K562 (cell line): ENCODE measurements around the gene CSH1. TPM values are rescaled to one million over a fixed set of nuclear protein-coding genes. Genes with fewer than 3 reads are reported as not detected.
"Not testable (repeated sequence)": the region's sequence is repeated elsewhere in the genome, so short reads cannot be mapped to it uniquely, and the experiment has no call there.

ENCODE experiments used
- ATAC-seq: fragments of 200-7000 bp; cut with Tn5 transposase; 3 replicates; pipeline ENCODE4 v1.9.1; 2020; ENCODE audit warnings: moderate library complexity
- BruUV-seq: library from RNA; stranded (reverse); fragments of 400-500 nt; replicated peaks from 2 replicates; lab custom pipeline; 2021; lab: Mats Ljungman, UMichigan
- CTCF ChIA-PET: fragments of 300-600 bp; formaldehyde crosslinking; extraction: SDS; loops from one replicate; lab custom pipeline; 2021; ENCODE audit warnings: low intra/inter-chr PET ratio; lab: Yijun Ruan, JAX
- POLR2A ChIA-PET: fragments of 300-600, 350-650 bp; sonication (Branson Sonifier 250); formaldehyde crosslinking; extraction: SDS; loops from one replicate; lab custom pipeline; 2021; ENCODE audit warnings: antibody characterized with exemption, inconsistent platforms; lab: Yijun Ruan, JAX
- DNase-seq, 4 experiments: peaks; one replicate each; pipeline versions ENCODE4 v3.0.0 to v3.0.0-alpha.2; 2011 to 2018; ENCODE audit warnings: low spot score in 3 of 4, mixed read lengths in 3 of 4; ENCODE audit errors: extremely low read depth in 1 of 4
- FAIRE-seq: peaks from 2 replicates; lab custom pipeline; 2011; peaks lifted over from hg19 to GRCh38; lab: Jason Lieb, UNC
- H2AFZ ChIP-seq: 2 replicates; pipeline ENCODE4 v1.6.0; 2011; ENCODE audit warnings: low read depth, low read length, control low read depth, inconsistent platforms
- H3K27ac ChIP-seq: fragments of 200-600 bp; 3 replicates; pipeline ENCODE4 v1.8.0; 2011; ENCODE audit warnings: low read depth, mild to moderate bottlenecking, control low read depth, inconsistent platforms, low read length, moderate library complexity, mixed read lengths; ENCODE audit errors: extremely low read depth
- H3K27me3 ChIP-seq, 2 experiments: fragments of 300-600 bp in 1 of 2; 2 replicates in 1 of 2; 3 replicates in 1 of 2; pipeline versions ENCODE4 v1.6.0 to v1.8.0; 2011; ENCODE audit warnings: inconsistent platforms in 2 of 2, low read length in 2 of 2, mild to moderate bottlenecking in 1 of 2, mixed read lengths in 1 of 2, moderate library complexity in 1 of 2; ENCODE audit not compliant: control insufficient read depth in 2 of 2, insufficient read depth in 2 of 2
- H3K36me3 ChIP-seq: fragments of 300-600 bp; 3 replicates; pipeline ENCODE4 v1.8.0; 2011; ENCODE audit warnings: mild to moderate bottlenecking, low read length, inconsistent platforms; ENCODE audit not compliant: control insufficient read depth, insufficient read depth
- H3K4me1 ChIP-seq, 2 experiments: fragments of 200-600 bp in 1 of 2; replicated peaks in 1 of 2; 2 replicates in 1 of 2; 3 replicates in 1 of 2; pipeline versions ENCODE4 v1.5.1 to v1.8.0; 2011; ENCODE audit warnings: inconsistent platforms in 2 of 2, low read length in 2 of 2, mild to moderate bottlenecking in 1 of 2, mixed read lengths in 1 of 2, moderate library complexity in 1 of 2; ENCODE audit not compliant: control insufficient read depth in 2 of 2, insufficient read depth in 2 of 2
- H3K4me2 ChIP-seq: 2 replicates; pipeline ENCODE4 v1.6.1; 2011; ENCODE audit warnings: low read length, control low read depth, inconsistent platforms, mixed read lengths; ENCODE audit not compliant: insufficient read depth
- H3K4me3 ChIP-seq: fragments of 200-600 bp; sonication (generic), shearing (Covaris generic); 2 replicates; pipeline ENCODE4 v1.5.1; 2016; ENCODE audit warnings: control low read depth, inconsistent platforms
- H3K79me2 ChIP-seq: fragments of 200-600 bp; 3 replicates; pipeline ENCODE4 v1.8.0; 2011; ENCODE audit warnings: low read length, inconsistent platforms; ENCODE audit not compliant: control insufficient read depth, insufficient read depth
- H3K9ac ChIP-seq, 2 experiments: 2 replicates each; pipeline versions ENCODE4 v1.6.0 to v1.6.1; 2011; ENCODE audit warnings: low read depth in 2 of 2, low read length in 2 of 2, control low read depth in 1 of 2, inconsistent platforms in 1 of 2, mild to moderate bottlenecking in 1 of 2, mixed read lengths in 1 of 2; ENCODE audit not compliant: insufficient read depth in 1 of 2
- H3K9me1 ChIP-seq: one replicate; pipeline ENCODE4 v1.6.0; 2011; ENCODE audit warnings: inconsistent platforms, mild to moderate bottlenecking, low read length, moderate library complexity; ENCODE audit not compliant: control insufficient read depth, insufficient read depth
- H3K9me3 ChIP-seq: replicated peaks from 2 replicates; pipeline ENCODE4 v1.5.1; 2011; ENCODE audit warnings: low read depth, low read length, inconsistent platforms; ENCODE audit not compliant: control insufficient read depth, insufficient read depth
- H4K20me1 ChIP-seq: replicated peaks from 2 replicates; pipeline ENCODE4 v1.6.1; 2011; ENCODE audit warnings: low read length, inconsistent platforms, mixed read lengths; ENCODE audit not compliant: control insufficient read depth, insufficient read depth
- CEBPB ChIP-seq: fragments of 450-650 bp; IDR thresholded peaks from 2 replicates; pipeline ENCODE4 v1.6.1; 2016; ENCODE audit warnings: missing genetic modification characterization, missing compliant biosample characterization
- CEBPG ChIP-seq, 3 experiments: fragments of 200-800 bp in 1 of 3; sonication (Bioruptor generic) in 1 of 3; sonication (generic) in 1 of 3; formaldehyde crosslinking in 1 of 3; IDR thresholded peaks in 2 of 3; conservative IDR thresholded peaks in 1 of 3; 2 replicates each; pipeline versions ENCODE4 v1.6.1 to v1.8.0; 2016 to 2022; ENCODE audit warnings: missing compliant biosample characterization in 2 of 3, missing genetic modification characterization in 2 of 3, mild to moderate bottlenecking in 1 of 3, missing genetic modification reagents in 1 of 3
- WGBS: fragments of 100-300 bp; shearing (Covaris generic); methylation state at CpG from one replicate; pipeline ENCODE4 v1.1.6; 2016; ENCODE audit warnings: low coverage, mixed read lengths; ENCODE audit not compliant: insufficient coverage; ENCODE audit errors: missing lambda C conversion rate; 5-methylcytosine and 5-hydroxymethylcytosine counted together
- in situ Hi-C: fragments of 300-500 bp; cut with MboI; formaldehyde crosslinking; loops from 4 replicates; pipeline ENCODE4 v1.15.0; 2018; ENCODE audit warnings: inconsistent platforms, mixed read lengths
- intact Hi-C: fragments of 100-400 bp; cut with micrococcal nuclease; formaldehyde crosslinking; loops from 2 replicates; pipeline ENCODE4 v1.14.2; 2022
- polyA plus RNA-seq, 8 experiments: library from polyadenylated mRNA; depleted of rRNA in 4 of 8; stranded (reverse) in 5 of 8; unstranded in 3 of 8; fragments of >200 nt; fragmentation: Nextera tagmentation in 2 of 8; fragmentation: Illumina TruSeq in 1 of 8; extraction: Ambion mirVana in 2 of 8; extraction: Trizol in 1 of 8; gene quantifications; 2 replicates each; pipeline versions ENCODE4 v1.2.1 to v1.2.3, GENCODE V29; 2011 to 2014; ENCODE audit warnings: inconsistent platforms in 1 of 8, missing spikeins in 1 of 8
- total RNA-seq, 7 experiments: library from RNA; depleted of rRNA in 6 of 7; stranded (reverse); fragments of >200 nt in 6 of 7; fragmentation: Illumina TruSeq in 2 of 7; extraction: Trizol in 2 of 7; gene quantifications; 2 replicates each; pipeline versions ENCODE4 v1.2.1 to v1.2.3, GENCODE V29; 2011 to 2021; ENCODE audit warnings: low replicate concordance in 1 of 7
- TF ChIP-seq, protein P1 (sequence below), 2 experiments: fragments of 450-650 bp in 1 of 2; sonication (generic) in 1 of 2; formaldehyde crosslinking in 1 of 2; IDR thresholded peaks in 1 of 2; conservative IDR thresholded peaks in 1 of 2; 2 replicates each; pipeline versions ENCODE4 v1.6.1 to v1.8.1; 2016 to 2023; ENCODE audit warnings: mild to moderate bottlenecking in 2 of 2, moderate library complexity in 2 of 2, inconsistent platforms in 1 of 2, missing genetic modification reagents in 1 of 2

CSH1 gene
- total and polyA plus RNA-seq, 9 of the 15 experiments (the other 6 are each of a cell fraction or from before 2014, with no cell fraction given): not detected

DNA sequence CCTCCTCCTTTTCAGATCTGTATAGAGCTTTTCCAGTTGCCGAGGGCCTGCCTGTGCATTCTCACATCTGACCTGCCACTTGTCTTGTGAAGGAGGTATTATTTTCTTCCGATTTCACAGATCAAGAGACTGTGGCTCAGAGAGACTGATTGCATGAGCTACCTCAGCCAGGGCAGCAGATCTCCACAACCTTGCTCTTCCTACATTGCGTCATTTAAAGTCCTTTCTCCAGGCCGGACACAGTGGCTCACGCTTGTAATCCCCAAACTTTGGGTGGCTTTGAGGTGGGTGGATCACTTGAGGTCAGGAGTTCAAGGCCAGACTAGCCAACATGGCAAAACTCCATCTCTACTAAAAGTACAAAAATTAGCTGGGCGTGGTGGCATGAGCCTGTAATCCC, 23.7 kb upstream of the CSH1 start:
- FAIRE-seq, H4K20me1 ChIP-seq, intact Hi-C loops, H3K79me2 ChIP-seq, DNase-seq, in situ Hi-C loops, H3K36me3 ChIP-seq, H3K9ac ChIP-seq, H3K9me3 ChIP-seq, H2AFZ ChIP-seq, H3K27ac ChIP-seq, ATAC-seq, BruUV-seq, H3K4me2 ChIP-seq, H3K4me1 ChIP-seq, H3K4me3 ChIP-seq, H3K9me1 ChIP-seq: not testable (repeated sequence)
- 16% methylated on average over 6 of the region's 6 CpGs for WGBS
- POLR2A ChIA-PET: interaction anchor here (0.7 to 1.6 kb wide), 3 partner anchors 10 to 104 kb away, joined by 3 to 6 read pairs (median 4); no protein-coding TSS in a partner anchor
- peaks cover 3 to 29% of the 10 kb centered on the region in 2 experiments; a peak in 4 of 5 replicates for H3K27me3 ChIP-seq
- CTCF ChIA-PET: interaction anchor here (0.9 to 2.0 kb wide), 4 partner anchors 26 to 105 kb away, joined by 3 to 10 read pairs (median 4); no protein-coding TSS in a partner anchor
- TF ChIP-seq CEBPB (tag) (peak; percentile 51; the same call in 1 of the 2 replicates), CEBPG (CRISPR knock-in tag; IDR thresholded peaks at IDR 0.05) (peak; percentile 27; the same call in 1 of the 2 replicates), CEBPG (tag; conservative IDR thresholded peaks at IDR 0.05 in 1 of 2, IDR thresholded peaks at IDR 0.05 in 1 of 2) (peak in 1 of 2 experiments; percentile 55; a peak in 2 of 4 replicates)
- TF ChIP-seq, protein P1, sequence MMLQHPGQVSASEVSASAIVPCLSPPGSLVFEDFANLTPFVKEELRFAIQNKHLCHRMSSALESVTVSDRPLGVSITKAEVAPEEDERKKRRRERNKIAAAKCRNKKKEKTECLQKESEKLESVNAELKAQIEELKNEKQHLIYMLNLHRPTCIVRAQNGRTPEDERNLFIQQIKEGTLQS (IDR thresholded peaks at IDR 0.05): 0 out of 2 replicates have a peak, but pooled peaks have one; percentile 15
- TF ChIP-seq, protein P1 (CRISPR knock-in tag; conservative IDR thresholded peaks at IDR 0.05): not testable (repeated sequence)
